IPS DF 4.7 (cell line): ENCODE data around the gene ZNF366.

Experiments
- DNase-seq: peaks from one replicate; pipeline ENCODE4 v3.0.0-alpha.2; 2013; ENCODE audit warnings: low spot score; ENCODE audit errors: extremely low read depth

The ZNF366 gene

DNA sequence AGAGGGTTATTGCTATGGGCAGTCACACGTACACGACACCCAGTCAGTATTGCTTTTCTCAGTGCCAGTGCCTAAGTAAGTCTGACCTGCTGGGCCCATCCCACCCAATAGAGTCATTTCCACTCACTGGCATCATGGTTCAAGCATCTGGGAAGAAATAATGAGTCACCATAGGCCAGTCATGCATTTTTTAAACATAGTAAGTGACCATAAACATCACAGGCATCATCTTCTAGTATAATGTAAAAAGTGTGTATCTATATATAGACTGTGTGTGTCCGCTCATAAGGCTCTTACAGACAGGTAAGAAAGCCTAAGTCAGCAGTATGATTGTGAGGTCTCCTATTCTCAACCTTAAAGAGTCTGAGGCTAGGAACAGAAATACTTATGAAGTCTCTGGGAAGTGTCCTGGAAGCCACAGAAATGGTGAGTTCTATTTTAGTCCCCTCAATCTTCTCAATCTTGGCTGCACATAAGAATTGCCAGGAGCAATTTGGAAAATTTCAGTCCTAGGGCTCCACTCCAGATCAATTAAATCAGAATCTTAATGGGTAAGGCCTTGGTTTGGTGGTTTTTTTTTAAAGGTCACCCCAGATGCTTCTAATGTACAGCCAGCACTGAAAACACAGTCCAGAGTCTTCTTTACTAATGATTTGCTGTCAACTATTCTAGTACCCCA lies 65.2 kb downstream of the ZNF366 start:
- DNase-seq: no peak

DNA sequence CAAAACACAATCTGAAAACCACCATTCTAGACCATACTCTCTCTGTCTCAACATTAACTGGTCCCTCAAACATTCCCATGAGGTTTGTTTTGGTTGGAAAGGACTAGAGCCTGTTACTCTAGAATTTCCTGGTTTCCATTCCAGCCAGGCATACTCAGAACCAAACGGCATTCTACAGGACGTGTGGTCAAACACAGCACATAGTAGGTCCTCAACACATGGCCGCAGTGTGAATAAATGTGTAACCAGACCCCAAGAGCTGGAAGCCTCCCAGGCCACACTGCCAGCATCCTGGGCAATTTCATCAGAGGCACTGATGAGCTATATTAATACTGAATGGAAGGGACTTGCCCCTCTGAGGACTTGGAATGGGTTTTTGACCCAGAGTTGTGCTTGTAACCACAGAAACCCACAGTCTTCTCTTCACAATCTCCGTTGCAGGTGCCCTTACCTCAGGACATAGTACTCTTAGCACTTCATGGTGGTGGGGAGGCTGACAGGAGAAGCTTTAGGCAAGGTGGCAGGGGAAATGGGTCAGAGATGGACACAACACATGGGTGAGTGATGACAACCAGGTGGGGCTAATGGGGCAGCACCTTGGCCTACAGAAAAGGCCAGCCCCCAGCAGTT lies 66.0 kb downstream of the ZNF366 start:
- no peak for DNase-seq

DNA sequence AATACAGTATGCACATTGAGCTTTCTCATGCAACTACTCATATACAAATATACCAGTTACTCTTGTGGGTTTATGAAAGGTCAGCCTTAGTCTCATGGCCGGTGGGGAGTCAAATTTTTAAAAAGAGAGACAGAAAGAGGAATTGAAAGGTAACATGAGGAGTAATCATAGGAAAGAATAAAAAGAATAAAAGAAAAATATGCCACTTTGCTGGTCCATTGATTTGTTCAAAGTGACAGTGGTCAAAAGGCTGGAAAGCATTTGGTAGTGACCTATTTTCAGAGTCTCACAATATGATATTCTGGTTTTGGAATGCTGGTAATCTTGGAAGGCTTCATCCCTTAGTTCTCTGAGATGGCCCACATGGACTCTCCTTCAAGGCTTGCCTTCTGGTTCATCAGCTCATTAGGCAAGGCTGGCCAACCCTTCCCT lies 67.0 kb downstream of the ZNF366 start:
- no peak for DNase-seq

DNA sequence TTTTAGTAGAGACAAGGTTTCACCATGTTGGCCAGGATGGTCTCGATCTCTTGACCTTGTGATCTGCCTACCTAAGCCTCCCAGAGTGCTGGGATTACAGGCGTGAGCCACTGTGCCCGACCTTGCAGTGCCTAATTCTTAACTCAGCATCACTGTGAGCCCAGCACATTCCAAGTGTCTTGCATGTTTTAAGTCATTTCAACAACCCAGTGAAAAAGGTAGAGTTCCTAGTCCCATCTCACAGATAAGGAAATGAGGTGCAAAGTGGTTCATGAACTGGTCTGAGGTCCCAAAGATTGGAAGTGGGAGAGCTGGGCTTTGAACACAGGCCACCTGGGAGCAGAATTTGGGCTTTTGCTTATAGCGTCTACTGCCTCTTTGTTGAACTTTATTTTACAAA lies 68.0 kb downstream of the ZNF366 start:
- DNase-seq: no peak

DNA sequence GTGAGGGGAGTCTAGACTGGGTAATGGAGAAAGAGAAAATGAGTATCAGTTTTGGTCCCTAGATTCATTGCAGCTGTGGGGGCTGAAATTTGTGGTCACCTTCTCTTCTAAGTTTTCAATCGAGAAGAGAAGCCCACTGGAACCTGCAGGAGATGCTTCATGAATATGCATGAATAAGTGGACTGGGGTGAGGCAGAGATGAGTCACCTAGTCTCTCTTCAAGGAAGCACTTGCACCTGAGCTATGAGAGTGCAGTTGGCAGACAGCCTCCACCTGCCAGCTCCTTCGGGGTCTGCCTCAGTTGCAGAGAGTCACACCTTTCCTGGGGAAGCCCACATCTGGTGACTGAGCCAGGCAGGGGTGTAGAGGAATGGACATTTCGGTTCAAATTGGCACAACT lies 69.1 kb downstream of the ZNF366 start:
- no peak for DNase-seq

DNA sequence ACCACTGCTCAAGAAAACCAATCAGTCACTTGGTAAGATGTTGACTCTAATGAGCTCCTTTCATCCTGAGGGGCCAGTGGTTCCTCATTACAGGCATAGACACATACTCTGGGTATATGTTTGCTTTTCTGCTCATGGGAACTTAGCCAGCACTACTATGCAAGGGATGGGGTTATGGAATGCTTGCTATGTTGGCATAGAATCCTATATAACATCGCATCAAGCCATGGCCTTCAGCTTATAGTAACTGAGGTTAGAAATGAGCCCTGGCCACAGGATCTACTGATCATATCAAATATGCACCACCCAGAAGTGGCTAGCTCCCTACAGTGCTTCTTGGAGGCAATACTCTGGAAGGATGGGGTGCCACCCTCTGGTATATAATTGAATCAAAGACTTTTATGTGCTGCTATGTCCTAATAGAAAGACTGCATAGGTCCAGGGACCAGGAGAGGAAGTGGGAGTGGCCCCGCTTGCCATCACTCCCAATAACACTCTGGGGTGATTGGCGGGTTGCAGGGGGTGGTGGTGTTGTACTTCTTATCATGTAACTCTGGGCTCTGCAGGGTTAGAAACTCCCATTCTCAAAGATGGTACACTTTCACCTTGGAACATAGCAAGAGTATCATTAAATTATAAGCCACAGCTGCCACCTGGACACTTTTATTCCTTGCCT lies 70.3 kb downstream of the ZNF366 start:
- no peak for DNase-seq

DNA sequence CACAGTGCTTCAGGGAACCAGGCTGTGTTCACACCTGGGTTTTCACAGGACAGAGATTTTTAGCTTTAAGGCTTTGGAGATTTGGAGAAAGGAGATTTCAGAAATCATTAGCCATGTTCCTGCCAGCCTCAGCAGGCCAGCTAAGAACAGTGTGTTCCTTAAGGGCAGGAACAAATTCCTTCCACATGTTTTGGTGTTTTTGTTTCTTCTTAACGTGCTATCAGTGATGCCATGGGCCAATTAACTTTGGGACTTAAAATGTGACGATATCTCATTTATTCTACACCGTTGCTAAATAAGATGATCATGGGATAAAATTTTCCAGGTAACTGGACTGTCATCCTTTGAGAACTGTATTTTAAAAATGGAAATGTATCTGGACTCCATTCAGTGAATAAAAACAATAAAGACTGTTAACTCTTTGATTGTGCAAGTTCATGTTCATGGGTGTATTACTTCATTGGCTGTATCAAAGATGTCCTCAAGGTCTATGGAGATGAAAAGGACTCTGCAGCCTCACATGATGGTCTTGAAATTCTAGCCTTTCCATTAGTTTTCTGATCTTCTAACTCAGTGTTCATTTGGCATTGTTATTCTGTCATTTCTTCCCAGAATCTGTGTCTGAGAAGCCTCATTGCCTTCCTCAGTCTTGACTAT lies 72.3 kb downstream of the ZNF366 start:
- DNase-seq: no peak

DNA sequence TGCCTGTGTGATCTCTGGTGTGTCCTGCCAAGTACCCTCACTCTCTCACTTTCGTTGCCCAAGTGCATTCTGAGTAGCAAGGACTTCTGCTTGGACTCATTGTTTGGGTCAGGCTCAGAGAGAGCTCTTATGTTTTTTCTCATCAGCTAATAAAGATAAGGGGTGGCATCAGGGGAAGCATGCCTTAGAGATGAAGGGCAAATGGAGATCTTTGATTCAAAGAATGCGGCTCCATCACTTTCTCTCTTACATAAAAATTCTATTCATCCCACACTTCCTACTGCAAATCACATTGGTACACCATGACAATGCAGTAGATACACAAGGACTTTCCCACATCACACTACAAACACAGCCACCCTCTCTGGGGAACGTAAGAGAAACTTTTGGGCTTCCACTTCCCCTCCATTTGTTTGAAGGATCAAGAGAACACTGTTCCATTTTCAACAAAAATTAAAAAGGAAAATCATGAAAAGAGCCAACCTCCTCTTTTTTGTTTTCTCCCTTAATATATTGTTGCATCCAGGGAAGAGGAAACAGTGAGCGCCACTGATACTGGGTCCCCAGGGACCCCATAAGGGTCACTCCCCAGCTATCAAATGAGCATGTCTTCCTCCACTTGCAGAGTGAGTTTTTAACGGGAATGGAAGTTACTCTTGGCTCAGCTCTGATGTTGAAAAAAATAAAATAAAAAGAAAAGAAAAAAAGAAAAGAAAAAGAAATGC lies 73.0 kb downstream of the ZNF366 start:
- no peak for DNase-seq

DNA sequence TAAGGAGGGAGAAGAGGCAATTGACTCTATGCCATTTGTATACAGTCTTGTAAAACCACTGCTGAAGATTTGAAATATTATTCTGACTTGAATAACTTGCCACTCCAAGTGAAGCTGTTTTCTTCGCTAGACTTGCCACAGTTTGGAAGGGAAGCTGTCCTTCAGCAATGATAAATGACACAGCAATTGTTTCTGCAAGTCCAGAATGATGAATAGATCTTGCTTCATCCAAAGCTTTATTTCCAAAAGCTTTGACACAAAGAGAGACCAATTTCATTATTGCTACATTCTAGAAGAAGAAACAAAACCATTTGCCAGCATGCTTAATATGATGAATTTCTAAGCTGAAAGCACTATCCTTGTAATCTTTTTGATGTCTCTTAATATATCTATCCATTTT lies 73.7 kb downstream of the ZNF366 start:
- DNase-seq: no peak

DNA sequence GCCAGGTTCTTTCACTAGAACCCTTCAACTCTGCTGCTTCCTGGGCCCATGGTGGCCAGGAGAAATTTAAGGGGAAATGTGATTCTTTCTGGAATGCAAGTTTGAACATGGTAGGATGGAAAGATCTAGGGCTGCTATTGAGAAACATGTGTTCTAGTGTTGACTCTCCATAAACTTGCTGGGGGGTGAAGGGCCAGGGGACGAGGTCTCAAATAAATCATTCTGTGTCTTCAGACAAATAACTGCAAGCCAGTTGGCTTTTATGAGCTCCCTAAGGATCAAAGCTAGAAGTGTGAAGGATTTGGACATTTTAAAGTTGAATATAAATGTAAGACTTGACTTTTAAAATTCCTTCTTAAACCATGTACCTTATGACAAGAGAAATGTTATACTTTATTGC lies 78.5 kb downstream of the ZNF366 start:
- no peak for DNase-seq

DNA sequence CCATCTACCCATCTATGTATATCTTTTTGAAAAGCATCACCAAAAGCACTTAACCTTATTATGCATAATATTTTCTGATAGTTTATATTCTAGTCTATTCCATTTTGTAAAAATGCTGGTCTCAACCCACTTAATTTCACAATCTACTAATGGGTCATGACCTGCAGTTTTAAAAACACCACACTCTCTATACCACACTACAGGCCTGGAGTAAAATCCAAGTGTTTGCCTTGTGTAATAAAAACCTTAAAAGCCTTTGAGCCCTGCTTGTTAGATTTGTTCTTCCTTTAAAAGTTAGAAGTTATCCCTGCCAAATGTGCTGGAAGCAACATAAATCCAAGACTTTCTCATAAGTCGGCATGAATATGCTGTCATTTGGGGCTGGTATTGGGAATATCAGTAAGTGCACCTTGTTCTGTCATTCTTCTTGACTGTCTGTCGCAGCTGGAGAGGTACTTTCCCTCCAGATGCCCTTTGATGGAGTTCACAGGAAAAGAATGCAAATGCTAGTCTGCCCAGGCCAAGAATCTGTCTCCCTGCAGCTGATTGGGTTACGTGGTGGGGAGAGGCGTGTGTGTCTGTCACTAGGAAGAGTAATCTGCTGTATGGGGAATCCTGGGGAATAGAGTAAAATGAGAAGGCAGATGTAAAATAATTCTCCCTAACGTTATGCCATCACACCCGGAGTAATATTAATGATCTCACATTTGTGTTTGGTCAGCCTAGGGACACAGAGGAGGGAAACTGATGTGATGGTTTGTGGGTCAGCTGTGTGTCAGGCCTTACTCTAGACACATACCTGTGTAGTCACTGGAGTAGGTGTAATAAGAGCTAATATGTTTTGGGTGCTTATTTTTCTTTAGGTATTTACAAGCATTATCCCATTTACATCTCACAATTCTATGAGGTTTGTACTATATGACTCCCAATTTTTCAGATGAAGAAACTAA lies 79.4 kb downstream of the ZNF366 start:
- DNase-seq: no peak

DNA sequence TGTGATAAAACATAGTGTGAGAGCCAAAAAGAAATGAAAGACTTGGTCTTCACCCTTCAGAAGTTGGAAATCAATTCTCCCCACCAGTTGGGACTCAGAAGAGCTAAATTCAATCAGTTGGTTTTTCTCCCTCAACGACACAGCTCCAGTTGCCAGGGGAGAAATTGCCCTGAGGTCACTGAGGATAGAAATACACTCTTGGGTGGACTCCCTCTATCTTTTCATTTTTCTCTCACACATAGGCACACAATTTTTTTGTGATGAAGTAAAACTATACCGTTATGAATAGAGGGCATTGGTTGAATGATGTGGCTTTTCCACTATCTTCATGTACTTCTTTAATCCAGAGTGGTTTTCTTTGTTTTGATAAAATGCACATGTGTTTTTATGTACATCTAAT lies 80.2 kb downstream of the ZNF366 start:
- DNase-seq: no peak

DNA sequence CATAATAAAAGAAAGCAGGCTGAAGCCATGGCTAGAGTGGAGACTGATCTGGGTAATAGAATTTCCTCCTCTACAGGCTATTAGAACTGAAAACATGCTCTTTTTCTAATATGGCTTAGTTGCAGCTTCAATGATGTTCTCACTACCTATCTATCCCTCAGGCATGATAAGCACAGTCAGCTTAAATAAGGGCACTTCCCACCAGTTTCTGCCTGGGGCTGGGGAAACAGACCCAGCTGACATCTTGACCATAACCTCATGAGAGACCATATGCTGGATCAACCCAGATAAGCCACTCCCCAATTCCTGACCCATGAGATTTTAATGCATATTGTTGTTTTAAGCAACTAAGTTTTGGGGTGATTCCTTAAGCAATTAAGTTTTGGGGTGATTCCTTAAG lies 81.2 kb downstream of the ZNF366 start:
- no peak for DNase-seq

DNA sequence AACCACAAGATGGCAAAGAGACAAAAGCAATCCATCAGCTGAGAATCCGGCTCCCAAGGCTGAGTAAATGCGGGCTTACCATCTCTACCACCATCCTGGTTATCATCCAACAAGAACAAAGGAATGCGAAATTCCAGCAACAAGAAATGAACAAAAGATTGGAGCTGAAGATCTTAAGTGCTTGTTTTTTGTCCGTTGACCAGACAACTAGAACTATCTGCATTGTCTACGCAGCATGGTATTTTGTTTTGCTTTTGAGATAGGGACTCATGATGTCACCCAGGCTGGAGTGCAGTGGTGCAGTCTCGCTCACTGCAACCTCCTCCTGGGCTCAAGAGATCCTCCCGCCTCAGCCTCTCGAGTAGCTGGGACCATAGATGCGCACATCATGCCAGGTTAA lies 88.9 kb downstream of the ZNF366 start:
- DNase-seq: no peak

DNA sequence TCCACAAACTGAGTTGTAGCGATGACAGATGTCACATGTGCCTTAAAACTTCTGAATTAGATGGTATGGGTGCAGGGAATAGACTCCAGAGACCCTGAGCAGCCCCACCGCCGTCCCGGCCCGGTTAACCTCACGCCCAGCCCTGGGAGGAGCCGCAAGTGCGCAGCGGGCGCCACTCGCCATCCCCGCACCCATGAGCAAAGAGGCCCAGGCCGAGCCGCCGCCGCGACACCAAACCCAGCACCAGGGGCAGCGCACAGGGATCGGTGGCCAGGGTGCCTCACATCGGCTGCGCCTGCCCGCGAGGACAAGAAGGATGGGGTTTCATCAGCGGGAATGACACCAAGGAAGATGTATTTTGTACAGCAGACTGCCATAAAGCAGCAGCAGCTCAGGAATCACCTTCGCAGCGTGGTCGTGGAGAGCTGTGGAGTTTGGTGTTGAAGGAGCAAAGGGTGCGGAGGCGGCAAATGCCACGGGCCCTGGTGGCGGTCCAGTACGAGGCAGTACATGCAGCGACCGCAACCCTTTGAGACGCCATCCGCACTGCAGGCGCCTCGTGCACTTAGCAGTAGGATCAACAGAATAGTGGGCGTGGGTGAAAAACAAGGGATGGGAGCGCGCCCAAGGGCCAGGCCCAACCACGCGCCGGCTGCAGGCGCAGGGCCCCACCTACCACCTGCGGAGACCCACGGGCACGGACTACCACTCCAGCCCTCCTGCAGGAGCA lies 89.7 kb downstream of the ZNF366 start:
- DNase-seq: no peak

DNA sequence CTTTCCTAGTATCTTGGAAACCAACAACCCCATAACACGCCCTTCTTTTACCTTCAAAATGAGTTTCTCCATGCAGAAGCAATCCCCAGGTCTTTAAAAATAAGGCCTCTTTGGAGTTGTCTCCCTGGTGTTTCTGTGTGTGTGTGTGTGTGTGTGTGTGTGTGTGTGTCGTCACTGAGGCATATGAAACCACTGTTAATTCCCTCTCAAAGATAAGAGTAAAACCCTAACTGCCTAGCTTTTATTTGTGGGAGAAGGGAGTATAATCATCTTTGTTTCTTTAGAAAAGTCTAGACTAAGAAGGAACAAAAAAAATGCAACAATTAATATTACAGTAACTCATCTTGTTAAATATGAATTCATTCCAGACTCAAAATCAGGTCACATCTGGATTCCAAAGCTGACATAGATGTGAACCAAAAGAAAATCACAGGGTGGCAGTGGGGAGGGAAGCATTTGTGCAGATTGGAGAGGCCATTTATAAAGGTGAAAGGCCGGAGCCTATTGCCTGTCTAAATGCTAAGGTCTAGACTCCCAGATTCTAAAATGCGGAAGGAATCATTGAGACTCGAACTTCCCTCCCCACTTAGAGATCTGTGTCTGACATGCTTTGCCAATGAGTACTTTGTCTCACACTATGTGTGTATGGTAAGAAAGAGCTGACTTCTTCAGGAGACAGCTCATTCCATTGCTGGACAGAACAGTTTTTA lies 91.4 kb downstream of the ZNF366 start:
- no peak for DNase-seq

DNA sequence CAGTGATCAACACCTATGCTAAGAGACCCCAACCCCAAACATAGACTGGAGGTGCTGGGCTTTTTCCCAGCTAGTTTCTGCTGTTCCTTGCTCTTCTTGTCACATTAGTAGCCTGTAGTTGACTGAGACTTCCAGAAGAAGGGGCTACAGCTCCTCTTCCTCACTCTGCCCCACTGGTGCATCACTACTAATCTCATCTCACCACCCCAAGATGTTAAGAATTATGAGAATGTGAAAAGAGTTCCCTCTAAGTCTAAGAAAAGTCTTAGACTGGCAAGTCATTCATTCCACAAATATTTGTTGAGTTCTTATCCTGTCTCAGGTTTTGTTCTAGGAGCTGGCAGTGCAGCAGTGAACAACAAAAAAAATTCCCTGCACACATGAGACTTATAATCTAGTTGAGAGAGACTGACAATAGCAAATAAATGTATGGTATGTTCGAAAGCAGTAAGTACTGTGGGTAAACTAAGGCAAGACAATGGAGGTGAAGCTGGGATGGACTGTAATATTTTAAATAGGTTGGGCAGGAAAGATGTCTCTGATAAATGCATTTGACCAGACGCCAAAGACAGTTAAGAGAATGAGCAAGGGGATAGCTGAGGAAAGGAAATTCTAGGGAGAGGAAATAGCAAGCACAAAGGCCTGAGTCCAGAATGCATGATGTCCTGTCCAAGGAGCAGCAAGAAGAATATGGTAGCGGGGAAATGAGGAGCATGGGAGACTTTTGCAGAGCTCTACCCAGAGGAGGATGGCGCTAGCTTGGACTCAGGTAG lies 94.7 kb downstream of the ZNF366 start:
- DNase-seq: no peak

DNA sequence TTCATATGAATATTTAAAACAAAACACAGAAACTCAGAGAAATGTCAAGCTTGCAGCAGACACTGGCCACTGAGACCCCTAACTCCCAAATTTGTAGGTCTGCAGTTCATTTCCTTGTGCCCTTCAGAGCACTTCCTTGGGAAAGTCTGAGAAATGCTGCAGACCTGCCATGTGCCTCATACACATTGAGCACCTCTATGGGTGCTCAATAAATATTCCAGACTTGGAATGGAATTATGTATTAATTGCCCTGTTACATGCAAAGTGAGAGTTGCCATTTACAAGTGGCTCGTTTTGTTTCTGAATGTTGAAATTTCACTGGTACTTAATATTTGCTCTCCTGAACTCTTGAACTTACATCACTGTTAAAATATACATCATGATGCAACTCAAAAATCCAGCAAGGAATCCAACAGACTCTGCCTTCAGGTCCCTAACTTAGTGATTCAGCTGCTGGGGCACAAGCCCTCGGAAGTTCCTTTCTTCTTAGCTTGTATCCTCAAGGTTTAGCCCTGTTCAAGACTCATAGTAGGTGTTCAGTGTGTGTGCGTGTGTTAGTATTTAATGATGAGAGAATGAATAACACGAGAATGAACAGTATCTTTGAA lies 96.4 kb downstream of the ZNF366 start:
- DNase-seq: no peak
